GM12873 (cell line): ENCODE data around the gene DNAJA3.

ENCODE experiments used
- TF ChIP-seq, protein P1 (sequence below): IDR thresholded peaks from 2 replicates; pipeline ENCODE4 v1.5.1; 2012; ENCODE audit warnings: low read depth, mild to moderate bottlenecking, moderate library complexity, low read length, control low read depth; ENCODE audit not compliant: insufficient read depth; ENCODE audit errors: missing control alignments

DNAJA3 gene

DNA sequence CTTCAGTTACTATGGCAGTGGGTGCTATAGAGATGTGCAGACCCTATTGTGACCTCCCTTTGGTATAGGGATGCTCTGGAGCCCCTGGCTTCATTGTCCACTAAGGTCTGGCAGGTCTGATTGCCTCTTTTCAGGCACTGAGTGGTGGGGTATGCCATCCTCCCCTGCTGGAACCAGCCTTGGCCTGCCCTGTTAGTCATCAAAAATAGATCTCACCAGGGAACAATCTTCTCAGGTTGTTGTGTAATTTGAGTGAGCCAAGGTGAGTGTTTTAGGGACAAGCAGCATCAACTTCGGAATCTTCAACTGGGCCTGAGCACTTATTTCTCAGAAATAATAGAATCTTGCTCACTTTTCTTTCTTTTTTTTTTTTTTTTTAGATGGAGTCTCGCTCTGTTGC lies 70.1 kb downstream of the DNAJA3 start:
- TF ChIP-seq, protein P1, sequence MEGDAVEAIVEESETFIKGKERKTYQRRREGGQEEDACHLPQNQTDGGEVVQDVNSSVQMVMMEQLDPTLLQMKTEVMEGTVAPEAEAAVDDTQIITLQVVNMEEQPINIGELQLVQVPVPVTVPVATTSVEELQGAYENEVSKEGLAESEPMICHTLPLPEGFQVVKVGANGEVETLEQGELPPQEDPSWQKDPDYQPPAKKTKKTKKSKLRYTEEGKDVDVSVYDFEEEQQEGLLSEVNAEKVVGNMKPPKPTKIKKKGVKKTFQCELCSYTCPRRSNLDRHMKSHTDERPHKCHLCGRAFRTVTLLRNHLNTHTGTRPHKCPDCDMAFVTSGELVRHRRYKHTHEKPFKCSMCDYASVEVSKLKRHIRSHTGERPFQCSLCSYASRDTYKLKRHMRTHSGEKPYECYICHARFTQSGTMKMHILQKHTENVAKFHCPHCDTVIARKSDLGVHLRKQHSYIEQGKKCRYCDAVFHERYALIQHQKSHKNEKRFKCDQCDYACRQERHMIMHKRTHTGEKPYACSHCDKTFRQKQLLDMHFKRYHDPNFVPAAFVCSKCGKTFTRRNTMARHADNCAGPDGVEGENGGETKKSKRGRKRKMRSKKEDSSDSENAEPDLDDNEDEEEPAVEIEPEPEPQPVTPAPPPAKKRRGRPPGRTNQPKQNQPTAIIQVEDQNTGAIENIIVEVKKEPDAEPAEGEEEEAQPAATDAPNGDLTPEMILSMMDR, result no peak

DNA sequence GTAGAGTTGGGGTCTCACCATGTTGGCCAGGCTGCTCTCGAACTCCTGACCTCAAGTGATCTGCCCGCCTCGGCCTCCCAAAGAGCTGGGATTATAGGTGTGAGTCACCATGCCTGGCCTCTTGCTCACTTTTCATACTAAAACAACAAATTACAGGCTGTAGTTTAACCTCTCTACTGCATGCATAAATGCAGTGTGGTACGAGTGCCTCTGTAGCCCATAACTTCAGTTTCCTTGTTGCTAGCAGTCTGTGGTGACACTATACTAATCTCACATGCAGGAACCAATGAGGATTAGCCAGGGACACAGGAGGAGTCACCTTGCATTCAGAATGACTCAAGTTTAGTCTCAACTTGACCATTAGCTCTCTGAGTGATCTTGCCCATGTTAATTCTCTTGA lies 70.6 kb downstream of the DNAJA3 start:
- TF ChIP-seq, protein P1, result no peak

DNA sequence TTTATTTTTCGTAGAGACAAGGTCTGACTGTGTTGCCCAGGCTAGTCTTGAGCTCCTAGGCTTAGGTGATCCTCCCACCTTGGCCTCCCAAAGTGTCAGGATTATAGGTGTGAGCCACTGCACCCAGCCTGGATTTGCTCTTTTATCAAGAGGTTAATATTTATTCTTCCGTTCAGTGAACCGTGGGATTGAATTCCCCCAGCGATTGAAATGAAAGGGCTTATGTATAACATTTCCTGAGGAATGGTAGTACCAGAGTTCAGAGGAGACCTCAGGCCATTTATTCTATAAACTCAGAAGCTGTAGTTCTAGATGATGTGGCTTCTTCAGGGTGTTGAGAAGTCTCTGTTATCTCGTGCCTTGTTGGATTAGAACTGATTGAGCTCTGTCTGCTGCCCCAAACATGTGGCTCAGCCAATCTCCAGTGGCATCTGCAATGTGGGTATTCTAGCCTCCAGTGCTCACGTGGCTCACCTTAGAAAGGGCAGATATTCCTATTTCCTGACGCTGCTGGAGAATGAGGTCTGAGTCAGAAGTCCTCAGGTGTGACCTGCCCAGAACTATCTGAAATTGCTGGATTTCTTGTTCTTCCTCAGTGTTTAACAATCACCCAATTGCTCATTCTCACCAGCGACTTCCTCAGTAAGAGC lies 73.0 kb downstream of the DNAJA3 start:
- TF ChIP-seq, protein P1, result no peak

DNA sequence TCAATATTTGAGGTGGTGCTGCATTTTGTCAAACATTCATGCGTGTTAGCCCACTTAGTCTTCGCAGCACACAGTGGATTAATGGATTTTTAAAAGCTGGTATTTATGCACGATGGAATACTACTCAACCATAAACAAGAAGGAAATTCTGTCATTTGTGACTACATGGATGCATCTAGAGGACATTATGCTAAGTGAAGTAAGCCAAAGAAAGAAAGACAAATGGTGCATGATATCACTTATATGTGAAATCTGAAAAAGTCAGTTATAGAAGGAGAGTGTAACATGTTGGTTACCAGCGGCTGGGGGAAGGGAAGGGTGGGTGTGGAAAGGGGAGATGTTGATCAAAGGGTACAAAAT lies 73.5 kb downstream of the DNAJA3 start:
- TF ChIP-seq, protein P1, result no peak

DNA sequence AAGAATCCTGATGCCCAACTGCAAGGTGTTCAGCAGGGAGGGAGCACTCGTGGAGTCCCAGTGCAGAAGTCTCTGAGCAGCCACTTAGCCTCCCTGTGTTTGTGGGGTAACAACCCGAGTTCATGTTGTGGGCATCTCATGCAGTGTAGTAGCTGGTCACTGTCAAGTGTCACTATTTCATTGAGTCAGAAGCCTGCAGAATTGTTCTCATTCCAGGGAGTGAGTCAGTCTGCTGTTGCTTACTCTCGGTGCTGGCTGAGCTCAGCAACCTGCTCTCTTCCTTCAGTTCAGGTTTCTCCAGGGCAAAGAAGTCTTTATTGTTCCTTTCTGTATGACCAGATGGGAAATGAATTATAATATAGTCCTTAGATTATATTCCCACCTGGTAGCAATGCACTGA lies 74.6 kb downstream of the DNAJA3 start:
- TF ChIP-seq, protein P1, result no peak

DNA sequence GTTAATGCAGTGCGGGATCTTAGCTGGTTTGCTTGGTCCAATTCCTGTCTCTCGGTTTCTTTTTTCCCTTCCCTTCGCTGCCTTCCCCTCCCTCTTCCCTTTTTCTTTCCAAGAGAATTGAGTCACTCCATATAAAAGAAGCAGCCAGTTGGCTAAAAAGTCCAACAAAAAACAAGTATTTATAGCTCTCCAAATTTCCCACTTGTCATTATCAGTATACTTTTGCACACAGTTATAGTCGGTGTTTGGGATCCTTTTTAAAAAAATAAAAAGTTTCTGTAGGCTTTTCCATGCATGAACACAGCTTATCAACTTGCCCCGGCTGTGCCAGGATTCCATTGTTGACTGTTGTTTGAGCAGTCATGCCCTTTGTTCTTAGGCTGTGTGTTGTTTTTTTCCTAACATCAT lies 75.4 kb downstream of the DNAJA3 start:
- TF ChIP-seq, protein P1, result no peak

DNA sequence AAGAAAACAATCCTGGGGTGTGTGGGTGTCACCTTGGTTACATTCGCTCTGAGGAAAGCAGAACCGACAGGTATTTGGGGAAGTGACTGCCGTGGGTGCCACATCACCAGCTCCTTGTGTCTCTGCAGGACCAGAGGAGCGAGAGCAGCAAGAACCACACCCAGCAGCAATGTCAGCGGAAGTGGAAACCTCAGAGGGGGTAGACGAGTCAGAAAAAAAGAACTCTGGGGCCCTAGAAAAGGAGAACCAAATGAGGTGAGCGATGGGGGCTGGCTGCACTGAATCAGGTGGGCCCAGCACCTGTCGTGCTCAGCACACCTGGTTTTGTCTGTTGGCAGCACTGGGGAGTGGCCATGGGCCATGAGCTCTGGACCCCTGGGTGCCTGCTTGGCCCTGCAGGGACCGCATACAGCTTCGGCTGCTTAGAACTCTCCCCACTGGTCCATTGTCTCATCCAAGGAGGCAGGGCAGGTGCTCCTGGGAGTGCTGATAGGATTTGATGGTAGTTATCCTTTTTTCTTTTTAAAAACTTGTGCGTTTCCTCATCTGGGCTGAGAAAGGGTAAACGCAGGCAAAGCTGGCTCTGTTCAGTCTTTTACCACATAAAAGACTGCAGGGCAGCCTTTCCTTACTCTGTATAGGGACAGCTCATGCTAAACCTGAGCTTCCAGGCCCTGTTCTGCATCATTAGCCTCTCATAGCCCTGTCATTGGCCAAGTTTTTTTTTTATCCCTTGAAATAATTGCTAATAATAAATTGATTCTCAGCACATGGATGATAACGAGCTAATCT lies 79.9 kb downstream of the DNAJA3 start:
- TF ChIP-seq, protein P1, result no peak
